ENCODE data around the gene MS4A6E.

- TF ChIP-seq CTCF (IDR thresholded peaks at IDR 0.05) = no peak
- no peak for TF ChIP-seq POLR2A (IDR thresholded peaks at IDR 0.05)
- no peak for TF ChIP-seq EP300 (IDR thresholded peaks at IDR 0.05)
These were observed 34.9 kb upstream of the MS4A6E start for GRCh38 chr11:60292145-60292544.

Measured in ovary (tissue), 3 donors.